GM12878 (cell line): ENCODE data around the gene TOMM40L. TPM values are rescaled to one million over a fixed set of nuclear protein-coding genes. Genes with fewer than 3 reads are reported as not detected.
A peak's percentile ranks its signal among the peaks of the same experiment; 100 is the strongest.

Source experiments
- BACH1 ChIP-seq: fragments of 450-650 bp; IDR thresholded peaks from 2 replicates; pipeline ENCODE4 v1.6.1; 2017; ENCODE audit warnings: mild to moderate bottlenecking, borderline replicate concordance
- CHD4 ChIP-seq: fragments of 200-600 bp; sonication (generic); IDR thresholded peaks from 2 replicates; pipeline ENCODE4 v1.6.1; 2016; ENCODE audit warnings: mild to moderate bottlenecking
- GABPA ChIP-seq: IDR thresholded peaks from 2 replicates; pipeline ENCODE4 v1.6.1; 2014; ENCODE audit warnings: antibody characterized with exemption, low read depth, mild to moderate bottlenecking, inconsistent platforms
- IRF3 ChIP-seq: fragments of 450-650 bp; IDR thresholded peaks from 2 replicates; pipeline ENCODE4 v1.6.1; 2014; ENCODE audit warnings: mild to moderate bottlenecking
- MEF2A ChIP-seq: IDR thresholded peaks from 2 replicates; pipeline ENCODE4 v1.6.1; 2011; ENCODE audit warnings: low read depth, mild to moderate bottlenecking, low read length, moderate library complexity; ENCODE audit not compliant: insufficient read depth
- MLLT1 ChIP-seq: fragments of 450-650 bp; IDR thresholded peaks from 2 replicates; pipeline ENCODE4 v1.6.1; 2016; ENCODE audit warnings: mild to moderate bottlenecking
- NBN ChIP-seq: fragments of 450-650 bp; IDR thresholded peaks from 2 replicates; pipeline ENCODE4 v1.6.1; 2016
- NR2F1 ChIP-seq: fragments of 450-650 bp; conservative IDR thresholded peaks from 2 replicates; pipeline ENCODE4 v1.6.1; 2017; ENCODE audit warnings: mild to moderate bottlenecking
- PML ChIP-seq: IDR thresholded peaks from 2 replicates; pipeline ENCODE4 v1.6.1; 2012; ENCODE audit warnings: low read length, inconsistent platforms
- PRDM15 ChIP-seq: fragments of 450-650 bp; formaldehyde crosslinking; IDR thresholded peaks from 2 replicates; pipeline ENCODE4 v1.4.0; 2020; ENCODE audit warnings: mild to moderate bottlenecking, moderate library complexity
- SP1 ChIP-seq: IDR thresholded peaks from one replicate; pipeline ENCODE4 v1.6.1; 2011; ENCODE audit warnings: low read depth, low read length
- polyA plus RNA-seq, 11 experiments: library from polyadenylated mRNA; depleted of rRNA in 4 of 11; unstranded in 6 of 11; stranded (reverse) in 5 of 11; fragments of >200 nt; fragmentation: Nextera tagmentation in 4 of 11; fragmentation: Illumina TruSeq in 1 of 11; extraction: Ambion mirVana in 4 of 11; extraction: Trizol in 1 of 11; gene quantifications; 1 replicate in 1 of 11; 2 replicates in 10 of 11; pipeline versions ENCODE4 v1.2.1 to v1.2.3, GENCODE V29; 2011 to 2016; ENCODE audit warnings: inconsistent platforms in 2 of 11, missing spikeins in 2 of 11, low read depth in 1 of 11
- total RNA-seq, 4 experiments: library from RNA; depleted of rRNA in 3 of 4; stranded (reverse); fragments of >200 nt in 3 of 4; fragmentation: Illumina TruSeq in 1 of 4; extraction: Trizol in 1 of 4; gene quantifications; 2 replicates each; pipeline versions ENCODE4 v1.2.1 to v1.2.3, GENCODE V29; 2013 to 2021

The TOMM40L gene
- total and polyA plus RNA-seq, 10 of the 15 experiments (the other 5 are each of a cell fraction or from before 2014, with no cell fraction given): 5.9 to 21.6 (median 15.7) TPM

GRCh38 chr1:161258439-161259344 lies 32.8 kb downstream of the TOMM40L start, which contains the start of gene PCP4L1 (continued):
- TF ChIP-seq MLLT1 (0 out of 2 replicates have a peak, but pooled peaks have one; percentile 27), PRDM15 (CRISPR knock-in tag) (no peak), MEF2A (no peak), SP1 (peak; percentile 41), IRF3 (no peak), PML (no peak), GABPA (no peak), CHD4 (no peak), NBN (peak; percentile 39; the same call in 1 of the 2 replicates), BACH1 (no peak), NR2F1 (no peak)
